GM19099 (cell line): ENCODE data around the gene APOL6.
A peak's percentile ranks its signal among the peaks of the same experiment; 100 is the strongest.

Experiments used
- POLR2A ChIP-seq: IDR thresholded peaks from 3 replicates; pipeline ENCODE4 v1.6.1; 2011; ENCODE audit warnings: low read depth; ENCODE audit not compliant: insufficient read length; ENCODE audit errors: extremely low read depth

APOL6 gene, protein sequence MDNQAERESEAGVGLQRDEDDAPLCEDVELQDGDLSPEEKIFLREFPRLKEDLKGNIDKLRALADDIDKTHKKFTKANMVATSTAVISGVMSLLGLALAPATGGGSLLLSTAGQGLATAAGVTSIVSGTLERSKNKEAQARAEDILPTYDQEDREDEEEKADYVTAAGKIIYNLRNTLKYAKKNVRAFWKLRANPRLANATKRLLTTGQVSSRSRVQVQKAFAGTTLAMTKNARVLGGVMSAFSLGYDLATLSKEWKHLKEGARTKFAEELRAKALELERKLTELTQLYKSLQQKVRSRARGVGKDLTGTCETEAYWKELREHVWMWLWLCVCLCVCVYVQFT

DNA sequence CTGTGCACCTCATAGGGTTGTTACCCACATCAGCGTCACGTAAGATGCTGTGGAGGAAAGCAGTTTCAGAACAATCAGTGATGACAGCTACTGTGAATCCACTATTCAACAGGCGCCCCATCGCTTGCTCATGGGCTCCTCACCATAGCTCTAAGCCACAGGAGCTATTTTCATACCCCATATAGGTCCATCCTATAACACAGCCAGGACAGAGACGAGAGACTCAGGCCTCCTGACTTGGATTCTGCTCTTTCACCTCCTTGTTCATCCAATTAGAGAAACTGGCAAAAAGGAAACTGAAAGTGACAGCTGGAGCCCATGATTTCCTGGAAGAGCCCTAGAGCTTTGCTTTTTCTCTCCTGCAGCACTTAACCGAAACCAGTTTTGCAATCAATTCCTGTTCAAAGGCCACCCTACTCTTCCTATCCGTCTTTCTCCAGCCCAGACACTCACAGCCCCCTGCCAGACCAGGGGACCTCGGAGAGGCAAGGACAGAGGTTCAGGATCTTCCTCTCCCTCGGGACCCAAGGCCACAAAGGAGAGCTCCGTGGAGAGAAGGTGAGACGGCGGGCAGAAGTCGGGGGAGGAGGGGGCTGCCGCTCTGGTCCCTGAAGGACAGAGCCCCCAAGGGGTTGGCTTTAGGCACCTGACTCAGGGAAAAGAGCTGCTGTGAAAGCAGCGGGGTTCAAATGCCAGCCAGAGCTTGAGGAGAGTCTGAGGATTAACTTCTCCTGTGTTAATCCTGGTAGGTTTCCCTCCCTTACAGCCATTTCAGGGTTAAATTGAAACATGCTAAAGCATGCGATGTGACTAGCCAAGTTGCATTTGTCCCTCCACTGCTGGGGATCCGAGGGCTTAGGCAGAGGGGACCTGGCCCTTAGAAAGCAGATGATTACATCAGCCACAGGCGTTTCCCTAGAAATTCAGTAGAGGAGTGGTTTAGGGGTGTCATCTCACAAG lies at the start of gene APOL6:
TSS of gene APOL6 (plus strand) at position 381 of the 960 bp plus-strand sequence. CDS start 7,980 bp downstream, outside the sequence.
- peak; percentile 61 for TF ChIP-seq POLR2A

DNA sequence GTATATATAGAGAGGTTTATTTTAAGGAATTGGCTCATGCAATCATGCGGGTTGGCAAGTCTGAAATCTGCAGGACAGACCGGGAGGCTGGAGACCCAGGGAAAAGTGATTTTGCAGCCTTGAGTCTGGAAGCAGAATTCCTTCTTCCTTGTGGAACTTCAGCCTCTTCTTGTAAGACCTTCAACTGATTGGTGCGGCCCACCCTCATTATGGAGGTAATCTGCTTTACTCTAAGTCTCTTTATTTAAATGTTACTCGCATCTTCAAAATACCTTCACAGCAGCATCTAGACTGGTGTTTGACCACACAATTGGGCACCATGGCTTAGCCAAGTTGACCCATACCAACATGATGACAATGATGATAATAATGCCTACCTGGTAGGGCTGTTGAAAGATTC lies 48.9 kb upstream of the APOL6 start:
- no peak for TF ChIP-seq POLR2A

DNA sequence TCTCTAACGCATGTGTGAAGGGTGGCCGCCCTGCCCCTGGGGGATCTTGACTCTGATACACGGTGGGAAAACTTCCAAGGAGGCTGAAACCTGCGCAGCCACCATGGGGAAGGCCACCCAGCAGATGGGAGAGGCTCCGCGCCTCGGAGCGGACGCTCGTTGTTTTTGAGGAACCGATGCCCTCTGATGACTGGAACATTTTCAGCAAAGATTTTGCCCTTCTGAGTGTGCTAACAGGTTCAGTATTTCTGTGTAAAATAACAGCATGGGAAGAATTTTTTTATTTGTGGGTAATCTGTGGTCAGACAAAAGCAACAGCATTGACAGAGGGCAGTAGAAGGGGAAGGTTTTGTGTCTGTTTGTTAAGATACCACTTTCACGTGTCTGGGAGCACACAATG lies 47.8 kb upstream of the APOL6 start:
- no peak for TF ChIP-seq POLR2A

DNA sequence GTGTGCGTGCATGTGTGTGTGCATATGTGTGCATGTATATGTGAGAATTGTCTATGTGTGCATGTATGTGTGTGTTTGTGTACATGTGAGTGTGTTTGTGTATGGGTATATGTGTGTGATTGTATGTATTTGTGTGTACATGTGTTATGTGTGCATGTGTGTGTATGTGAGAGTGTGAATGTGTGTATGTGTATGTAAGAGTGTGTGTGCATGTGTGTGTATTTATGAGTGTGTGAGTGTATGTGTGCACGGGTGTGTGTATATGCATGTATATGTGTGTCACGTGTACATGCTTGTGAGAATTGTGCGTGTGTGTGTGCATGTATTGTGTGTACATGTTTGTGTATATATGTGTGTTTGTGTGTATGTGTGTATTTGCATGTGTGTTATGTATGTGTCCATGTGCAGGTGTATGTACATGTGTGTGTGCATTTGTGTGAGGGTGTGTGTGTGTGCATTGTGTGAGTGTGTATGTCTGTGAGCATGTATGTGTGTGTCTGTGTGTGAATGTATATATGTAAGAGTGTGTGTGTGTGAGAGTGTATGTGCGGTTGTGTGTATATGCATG lies 47.1 kb upstream of the APOL6 start:
- TF ChIP-seq POLR2A: no peak

DNA sequence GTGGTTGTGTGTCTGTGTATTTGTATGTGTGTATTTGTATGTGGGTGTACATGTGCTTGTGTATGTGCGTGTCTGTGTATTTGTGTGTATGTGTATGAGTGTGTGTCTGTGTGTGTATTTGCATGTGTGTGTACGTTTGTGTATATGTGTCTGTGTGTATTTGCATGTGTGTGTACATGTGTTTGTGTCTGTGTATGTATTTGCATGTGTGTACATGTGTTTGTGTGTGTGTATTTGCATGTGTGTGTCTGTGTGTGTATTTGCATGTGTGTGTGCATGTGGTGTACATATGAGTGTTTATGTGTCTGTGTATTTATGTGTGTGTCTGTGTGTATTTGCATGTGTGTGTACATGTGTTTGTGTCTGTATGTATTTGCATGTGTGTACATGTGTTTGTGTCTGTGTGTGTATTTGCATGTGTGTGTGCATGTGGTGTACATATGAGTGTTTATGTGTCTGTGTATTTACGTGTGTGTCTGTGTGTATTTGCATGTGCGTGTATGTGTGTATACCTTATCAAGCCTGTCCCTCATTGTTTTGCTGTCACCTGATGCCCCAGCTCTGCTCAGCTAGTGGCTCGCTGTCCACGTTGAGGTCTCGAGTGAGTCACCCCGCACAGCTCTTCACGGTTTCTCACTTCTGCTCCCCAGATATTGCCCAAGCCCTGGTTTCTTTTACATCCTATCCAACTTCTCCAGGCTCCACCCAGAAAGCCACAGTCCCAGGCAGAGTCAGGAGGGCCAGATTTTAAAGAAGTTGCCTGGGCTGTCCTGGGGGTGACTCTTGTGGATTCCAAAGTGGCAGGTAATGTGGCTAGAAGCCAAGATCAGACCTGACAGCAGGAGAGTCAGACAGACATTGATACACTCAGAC lies 46.3 kb upstream of the APOL6 start:
- no peak for TF ChIP-seq POLR2A

DNA sequence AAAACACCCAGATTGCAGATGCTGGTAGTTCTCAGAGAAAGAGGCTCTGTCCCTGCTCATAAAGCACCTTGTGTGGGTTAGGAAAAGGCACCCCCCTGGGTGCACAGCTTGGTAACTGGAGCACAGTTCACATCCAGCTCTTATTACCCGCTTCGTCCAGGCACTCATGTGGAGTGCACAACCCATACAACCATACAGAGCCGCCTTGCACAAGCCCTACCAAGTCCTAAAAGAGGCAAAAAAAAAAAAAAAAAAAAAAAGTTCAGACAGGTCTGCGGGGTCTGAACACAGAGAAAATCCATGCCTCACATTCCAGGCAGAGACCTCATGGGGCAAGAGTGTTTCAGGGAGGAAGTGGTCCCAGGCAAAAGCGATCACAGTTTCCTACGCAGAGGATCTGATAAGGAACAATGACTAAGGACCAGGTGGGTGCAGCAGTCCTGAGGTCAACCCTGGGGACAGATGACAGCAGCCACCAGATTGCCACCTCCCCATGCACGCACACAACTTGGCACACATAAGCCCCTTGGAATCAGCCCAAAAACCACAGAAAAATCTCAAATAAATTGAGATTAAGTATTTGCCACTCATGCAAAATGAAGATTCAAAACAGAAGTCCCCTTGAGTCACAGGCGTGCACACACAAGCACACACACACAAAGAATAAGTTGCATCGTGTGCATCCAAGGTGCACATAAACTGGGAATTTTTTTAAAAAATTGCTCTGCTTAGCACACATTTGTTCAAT lies 43.5 kb upstream of the APOL6 start:
- no peak for TF ChIP-seq POLR2A

DNA sequence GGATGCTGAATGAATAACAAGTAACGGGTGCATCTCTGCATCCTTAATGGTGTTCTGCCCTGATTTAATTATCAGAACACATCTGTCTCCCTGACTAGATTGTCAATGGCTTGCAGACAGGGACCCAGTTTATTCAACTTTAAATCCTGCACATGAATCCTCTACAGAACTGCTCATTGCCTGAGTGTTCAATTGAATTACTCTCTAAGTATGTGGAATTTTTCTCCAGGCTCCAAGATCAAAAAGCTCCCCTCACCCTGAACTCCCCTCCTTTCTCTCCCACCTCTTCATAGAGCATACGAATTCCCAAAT lies 42.9 kb upstream of the APOL6 start:
- no peak for TF ChIP-seq POLR2A

DNA sequence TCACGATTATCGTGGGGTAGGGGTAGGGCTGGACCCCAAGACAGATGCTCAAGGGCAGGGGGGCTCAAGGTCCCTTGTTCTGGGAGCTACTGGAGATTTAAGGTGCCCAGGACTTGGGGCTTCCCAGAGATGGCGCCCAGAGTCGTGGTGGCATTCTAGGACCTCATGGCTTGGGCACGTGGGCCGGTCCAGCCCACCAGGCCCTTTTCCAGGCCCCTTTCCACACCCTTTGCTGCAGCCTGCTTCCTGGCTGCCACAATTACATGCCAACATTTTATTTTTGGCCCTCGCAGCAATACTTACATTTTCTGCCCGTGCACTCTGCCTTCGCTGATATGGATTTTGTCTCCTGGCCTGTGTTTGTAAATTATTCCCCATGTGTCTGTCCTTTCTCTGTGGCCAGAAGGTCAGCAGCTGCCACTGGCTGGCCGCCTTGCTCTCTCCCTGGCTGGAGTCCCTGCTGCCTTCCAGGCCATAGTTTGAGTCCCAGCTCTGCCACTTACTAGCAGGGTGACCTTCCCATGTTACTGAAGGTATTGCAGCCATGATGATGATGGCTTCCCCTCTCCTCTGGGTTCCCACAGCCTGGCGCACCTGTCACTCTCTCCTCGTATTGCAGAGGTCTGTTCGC lies 42.3 kb upstream of the APOL6 start:
- no peak for TF ChIP-seq POLR2A

DNA sequence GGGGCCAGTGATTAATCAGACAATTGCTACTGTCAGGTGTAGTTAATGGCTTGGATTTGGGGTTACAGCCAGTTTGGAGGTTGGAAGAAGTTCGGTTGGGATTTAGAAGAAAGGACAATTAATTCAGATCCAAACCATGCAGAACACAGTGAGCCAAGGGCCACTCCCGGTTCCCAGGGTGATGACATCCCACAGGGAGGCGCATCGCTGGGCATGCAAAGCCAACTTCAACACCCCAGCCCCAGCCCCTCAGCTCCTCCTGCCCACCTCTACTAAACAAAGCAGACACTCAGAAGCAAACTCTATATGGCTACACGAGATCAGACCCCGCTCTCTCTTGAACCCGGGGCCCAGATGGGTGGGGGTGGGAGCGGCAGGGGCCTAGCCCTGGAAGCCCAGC lies 41.3 kb upstream of the APOL6 start:
- no peak for TF ChIP-seq POLR2A

DNA sequence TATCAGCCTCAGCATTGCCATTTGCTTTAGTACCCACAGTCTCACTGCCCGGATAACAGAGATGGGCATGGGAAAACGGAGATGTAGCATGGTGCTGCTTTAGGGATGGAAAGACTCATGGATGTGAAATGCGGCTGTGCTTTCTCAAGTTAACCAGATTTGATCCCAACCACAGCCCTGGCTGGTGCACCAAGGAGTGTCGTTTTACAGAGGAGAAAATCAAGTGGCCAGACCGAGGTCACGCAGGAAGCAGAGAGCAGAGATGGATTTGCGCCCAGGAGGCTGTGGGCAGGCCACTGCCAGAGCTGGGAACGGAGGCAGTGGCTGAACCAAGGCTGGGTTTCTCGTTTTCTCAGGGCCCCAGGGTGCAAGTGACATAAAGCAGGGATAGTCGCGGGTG lies 40.2 kb upstream of the APOL6 start:
- TF ChIP-seq POLR2A: no peak

DNA sequence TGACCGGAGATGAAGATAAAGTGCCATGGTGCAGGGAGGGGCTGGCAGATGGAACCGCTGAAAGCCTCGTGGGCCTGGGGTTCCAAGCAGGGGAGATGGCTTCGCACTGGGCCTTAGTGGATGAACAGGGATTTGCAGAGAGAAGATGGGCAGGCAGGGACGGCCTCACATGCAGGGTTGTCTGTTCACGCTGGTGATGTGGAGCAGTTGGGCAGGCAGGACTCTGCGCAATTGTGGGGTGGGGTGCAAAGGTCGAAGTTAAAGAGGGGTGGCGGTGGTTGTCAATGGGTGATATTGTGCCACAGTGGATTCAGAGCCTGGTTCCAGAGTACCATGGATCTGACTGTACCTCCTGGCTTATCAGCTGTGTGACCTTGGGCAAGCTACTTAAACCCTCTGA lies 39.0 kb upstream of the APOL6 start:
- no peak for TF ChIP-seq POLR2A

DNA sequence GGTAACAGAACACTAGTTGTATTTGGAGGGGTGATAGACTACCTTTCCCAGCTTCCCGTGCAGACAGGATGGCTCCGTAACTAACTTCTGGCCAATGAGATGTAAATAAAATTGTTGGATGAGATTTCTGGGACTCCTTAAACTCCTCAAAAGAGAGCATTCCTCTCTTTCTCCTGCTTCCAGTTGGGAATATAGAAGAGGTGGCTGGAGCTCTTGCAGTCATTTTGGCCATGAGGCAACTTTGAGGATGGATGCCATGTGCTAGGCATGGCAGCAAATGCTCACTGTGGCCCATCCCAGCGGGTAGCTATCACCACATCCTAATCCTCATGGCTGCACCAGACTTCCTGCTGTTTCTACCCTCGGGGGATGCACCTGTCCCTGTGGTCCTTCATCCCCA lies 38.5 kb upstream of the APOL6 start:
- no peak for TF ChIP-seq POLR2A

DNA sequence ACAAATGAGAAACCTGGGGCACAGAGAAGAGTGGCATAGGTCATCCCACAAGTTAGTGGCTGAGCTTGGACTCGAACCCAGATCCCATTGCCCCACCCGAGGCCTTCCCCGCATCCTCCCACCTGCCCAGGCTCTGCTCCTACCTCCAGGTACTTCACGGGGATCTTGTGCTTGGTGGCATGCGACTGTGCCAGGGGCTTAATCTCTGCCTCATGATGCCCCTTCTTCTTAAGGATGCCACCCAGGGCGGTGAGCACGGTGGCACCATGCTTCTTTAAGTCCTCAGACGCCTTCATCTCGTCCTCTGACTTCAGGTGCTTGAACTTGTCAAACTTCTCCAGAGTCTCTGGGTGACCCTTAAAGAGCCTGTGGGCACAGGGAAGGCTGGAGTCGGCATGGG lies 37.5 kb upstream of the APOL6 start:
- TF ChIP-seq POLR2A: no peak
